ENCODE results near the gene SETD1B. TPM values are rescaled to one million over a fixed set of nuclear protein-coding genes. Genes with fewer than 3 reads are reported as not detected.
A peak's percentile ranks its signal among the peaks of the same experiment; 100 is the strongest.
"Not testable (repeated sequence)": the region's sequence is repeated elsewhere in the genome, so short reads cannot be mapped to it uniquely, and the experiment has no call there.

SETD1B gene
- total and polyA plus RNA-seq, 2 donors (not counting 1 experiment from before 2014, with no cell fraction given) = 7.9 to 61.4 TPM

GRCh38 chr12:121789800-121790728 is 13.7 kb upstream of the SETD1B start:
- Histone ChIP-seq H3K79me2 (ENCODE audit: control insufficient read depth, insufficient read depth, low read length) (peaks cover 93% of the 10 kb centered on the region), H3K27me3 (replicated peaks in 1 of 4; ENCODE audit: control extremely low read depth in 1 of 4, control insufficient read depth in 3 of 4, insufficient read depth in 4 of 4, low read length in 3 of 4) (no peaks in the 10 kb centered on the region), H3K4me1 (ENCODE audit: control insufficient read depth in 2 of 2, insufficient read depth in 2 of 2, low read length in 2 of 2) (peaks cover 73 to 91% of the 10 kb centered on the region in 2 donors), H3K9me3 (ENCODE audit: control extremely low read depth in 1 of 3, control insufficient read depth in 2 of 3, insufficient read depth in 1 of 3, low read length in 2 of 3) (no peaks in the 10 kb centered on the region), H3K36me3 (replicated peaks in 1 of 2; ENCODE audit: control extremely low read depth in 1 of 2, control insufficient read depth in 1 of 2, extremely low read depth in 1 of 2, insufficient read depth in 2 of 2, low read length in 1 of 2) (peaks cover 0 to 9% of the 10 kb centered on the region in 2 experiments), H2AFZ (ENCODE audit: insufficient read depth, low read depth, low read length, poor library complexity, severe bottlenecking) (peak overlapping the region; percentile 29), H3K4me3 (ENCODE audit: control extremely low read depth in 1 of 5, extremely low read depth in 1 of 5, insufficient read depth in 1 of 5, low read depth in 2 of 5, low read length in 4 of 5) (peak overlapping the region; percentile 28 to 60 (median 58)), H3K4me2 (replicated peaks; ENCODE audit: low read depth, low read length, poor library complexity, severe bottlenecking) (peak overlapping the region; percentile 85), H4K20me1 (ENCODE audit: control insufficient read depth, insufficient read depth, low read length, poor library complexity, severe bottlenecking) (peaks cover 16% of the 10 kb centered on the region), H3K9ac (ENCODE audit: low read length) (peak overlapping the region; percentile 73), H3K27ac (ENCODE audit: low read length in 2 of 2) (peak overlapping the region; percentile 90 to 100)
- Mint-ChIP-seq H3K4me1 (peaks cover 79% of the 10 kb centered on the region), H3K9me3 (ENCODE audit: insufficient read depth) (no peaks in the 10 kb centered on the region), H3K27ac (peak overlapping the region; percentile 98), H3K4me3 (peak overlapping the region; percentile 88), H3K27me3 (no peaks in the 10 kb centered on the region)
- ATAC-seq (ENCODE audit: low read depth) (peak; percentile 63), DNase-seq (peak; percentile 96)
- WGBS (ENCODE audit: insufficient coverage) = 18% methylated on average over 25 of the region's 28 CpGs
- intact Hi-C loops (cut with micrococcal nuclease) = loop anchor here (5.0 to 10.0 kb wide), 4 partner anchors 163 to 323 kb away; partner anchors contain the start of genes BCL7A and ORAI1
- POLR2A ChIA-PET = interaction anchor here (0.6 to 8.5 kb wide), 9 partner anchors 8 to 791 kb away, joined by 3 to 267 read pairs (median 6); partner anchors contain the start of gene SETD1B
- CTCF ChIA-PET = interaction anchor here (0.5 to 33.5 kb wide), 8 partner anchors 2 to 238 kb away, joined by 3 to 1947 read pairs (median 4); partner anchors contain the start of genes PSMD9, RHOF, SETD1B and TMEM120B
- TF ChIP-seq CTCF (IDR thresholded peaks at IDR 0.05) (no peak), EZH2 (IDR thresholded peaks at IDR 0.05; ENCODE audit: borderline replicate concordance, insufficient read depth, low read depth, low read length, poor library complexity, severe bottlenecking) (no peak)

GRCh38 chr12:121790785-121791184 is 13.0 kb upstream of the SETD1B start:
- peak overlapping the region in 4 of 5 experiments; percentile 9 to 28 (median 18) for H3K4me3 ChIP-seq (ENCODE audit: control extremely low read depth in 1 of 5, extremely low read depth in 1 of 5, insufficient read depth in 1 of 5, low read depth in 2 of 5, low read length in 4 of 5)
- Mint-ChIP-seq H3K27ac (peak overlapping the region; percentile 98), H3K4me3 (peak overlapping the region; percentile 88), H3K4me1 (peaks cover 81% of the 10 kb centered on the region)
- not testable (repeated sequence) for H3K27me3 Mint-ChIP-seq; H3K9me3 Mint-ChIP-seq (ENCODE audit: insufficient read depth); ATAC-seq (ENCODE audit: low read depth); H3K27me3 ChIP-seq (replicated peaks in 1 of 4; ENCODE audit: control extremely low read depth in 1 of 4, control insufficient read depth in 3 of 4, insufficient read depth in 4 of 4, low read length in 3 of 4); H3K9me3 ChIP-seq (ENCODE audit: control extremely low read depth in 1 of 3, control insufficient read depth in 2 of 3, insufficient read depth in 1 of 3, low read length in 2 of 3); H2AFZ ChIP-seq (ENCODE audit: insufficient read depth, low read depth, low read length, poor library complexity, severe bottlenecking); DNase-seq
- peaks cover 74 to 89% of the 10 kb centered on the region in 2 donors for H3K4me1 ChIP-seq (ENCODE audit: control insufficient read depth in 2 of 2, insufficient read depth in 2 of 2, low read length in 2 of 2)
- peak overlapping the region; percentile 73 for H3K9ac ChIP-seq (ENCODE audit: low read length)
- peaks cover 86% of the 10 kb centered on the region for H3K79me2 ChIP-seq (ENCODE audit: control insufficient read depth, insufficient read depth, low read length)
- H3K4me2 ChIP-seq (replicated peaks; ENCODE audit: low read depth, low read length, poor library complexity, severe bottlenecking) = peak overlapping the region; percentile 99
- intact Hi-C loops (cut with micrococcal nuclease) = loop anchor here (5.0 to 10.0 kb wide), 4 partner anchors 163 to 323 kb away; partner anchors contain the start of genes BCL7A and ORAI1
- CTCF ChIA-PET = interaction anchor here (1.6 to 33.5 kb wide), 3 partner anchors 3 to 98 kb away, joined by 4 to 1947 read pairs (median 1947); partner anchors contain the start of genes PSMD9, RHOF and SETD1B
- H3K27ac ChIP-seq (ENCODE audit: low read length in 2 of 2) = peak overlapping the region; percentile 90 to 100
- POLR2A ChIA-PET = interaction anchor here (0.6 to 8.5 kb wide), 3 partner anchors 9 to 254 kb away, joined by 7 to 267 read pairs (median 60); partner anchors contain the start of gene SETD1B
- H4K20me1 ChIP-seq (ENCODE audit: control insufficient read depth, insufficient read depth, low read length, poor library complexity, severe bottlenecking) = peaks cover 21% of the 10 kb centered on the region
- H3K36me3 ChIP-seq (replicated peaks in 1 of 2; ENCODE audit: control extremely low read depth in 1 of 2, control insufficient read depth in 1 of 2, extremely low read depth in 1 of 2, insufficient read depth in 2 of 2, low read length in 1 of 2) = peaks cover 0 to 15% of the 10 kb centered on the region in 2 experiments
- 49% methylated on average over 6 of the region's 8 CpGs for WGBS (ENCODE audit: insufficient coverage)
